Medulla oblongata (tissue), 1 donor: Measurements from ENCODE around the gene BCAS3.

Source experiments
- DNase-seq: peaks from one replicate; pipeline ENCODE4 v3.0.0-alpha.2; 2015; ENCODE audit errors: extremely low spot score

The BCAS3 gene

DNA sequence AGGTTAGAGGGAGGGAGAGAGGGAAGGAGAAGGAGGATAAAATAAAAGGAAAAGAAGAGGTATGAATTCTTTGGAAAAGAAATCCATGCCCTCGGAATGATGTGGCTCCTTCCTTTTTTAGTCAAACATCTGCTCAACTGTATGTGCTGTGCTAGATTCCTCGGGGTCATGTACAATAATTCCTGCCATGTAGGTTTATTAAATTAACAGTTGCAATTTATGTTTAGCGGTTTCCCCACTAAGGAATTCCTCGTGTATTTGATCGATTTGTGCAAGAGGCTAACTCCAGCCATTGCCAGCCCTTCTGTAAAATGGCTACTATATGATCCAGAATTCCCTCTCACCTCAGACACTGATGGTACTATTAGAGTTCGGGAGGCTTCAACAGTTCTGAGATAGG lies 639.0 kb downstream of the BCAS3 start:
- DNase-seq = no peak

DNA sequence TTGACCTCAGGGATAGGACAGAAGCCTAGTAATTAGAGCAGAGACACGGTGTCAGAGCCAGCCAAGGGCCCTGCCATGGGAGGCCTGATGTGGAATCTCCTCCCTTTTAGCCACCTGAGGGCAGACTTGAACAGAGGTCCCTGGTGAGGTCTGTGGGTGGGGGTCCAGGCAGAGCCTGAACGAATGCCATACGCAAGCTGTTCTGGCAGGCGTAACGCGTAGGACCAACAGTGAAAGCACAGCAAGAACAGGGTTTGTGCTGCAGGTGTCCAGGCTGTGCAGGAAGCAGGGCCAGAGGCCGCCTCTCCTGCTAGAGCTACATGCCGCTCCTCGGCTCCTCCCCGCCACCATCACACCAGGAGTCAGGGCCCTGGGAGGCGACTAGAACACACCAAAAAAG lies 640.1 kb downstream of the BCAS3 start:
- DNase-seq = no peak

DNA sequence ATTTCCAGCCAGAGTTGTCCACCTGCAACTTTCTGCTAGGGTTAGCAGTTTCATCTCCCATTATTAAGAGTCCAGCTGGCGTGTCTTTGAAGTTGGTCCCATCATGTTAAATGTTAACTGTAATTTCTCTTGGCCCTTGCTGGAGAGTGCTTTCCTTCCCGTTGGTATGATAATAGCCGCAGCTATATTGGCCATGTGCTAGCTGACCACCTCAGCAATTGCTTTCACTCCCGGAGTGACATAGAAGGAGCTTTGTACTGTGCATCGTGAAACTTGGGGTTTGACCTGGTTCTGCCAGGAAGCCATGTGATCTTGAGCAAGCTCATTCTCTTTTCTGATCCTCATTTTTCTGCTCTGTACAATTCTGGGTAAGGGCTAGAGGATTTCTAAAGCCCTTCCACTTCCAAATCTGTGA lies 641.0 kb downstream of the BCAS3 start:
- DNase-seq = peak; percentile 48

DNA sequence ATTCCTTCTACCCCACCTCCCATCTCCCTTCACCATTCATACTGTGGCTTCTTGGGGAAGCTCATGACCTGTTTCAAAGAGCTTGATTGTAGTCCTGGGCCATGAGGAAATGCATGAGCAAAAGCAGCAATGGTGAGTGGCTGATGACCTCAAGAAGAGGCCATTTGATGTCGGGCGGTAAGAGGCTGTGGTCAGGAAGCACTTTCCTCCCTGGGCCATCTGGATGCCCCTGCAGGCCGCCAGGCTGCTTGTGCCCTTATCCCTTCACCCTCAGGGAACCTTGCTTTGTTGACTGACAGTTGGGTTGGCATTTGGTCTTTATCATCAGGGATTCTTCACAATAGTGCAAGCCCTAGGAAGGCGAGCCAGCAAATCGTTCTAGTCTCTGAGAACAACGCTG lies 643.7 kb downstream of the BCAS3 start:
- DNase-seq = no peak

DNA sequence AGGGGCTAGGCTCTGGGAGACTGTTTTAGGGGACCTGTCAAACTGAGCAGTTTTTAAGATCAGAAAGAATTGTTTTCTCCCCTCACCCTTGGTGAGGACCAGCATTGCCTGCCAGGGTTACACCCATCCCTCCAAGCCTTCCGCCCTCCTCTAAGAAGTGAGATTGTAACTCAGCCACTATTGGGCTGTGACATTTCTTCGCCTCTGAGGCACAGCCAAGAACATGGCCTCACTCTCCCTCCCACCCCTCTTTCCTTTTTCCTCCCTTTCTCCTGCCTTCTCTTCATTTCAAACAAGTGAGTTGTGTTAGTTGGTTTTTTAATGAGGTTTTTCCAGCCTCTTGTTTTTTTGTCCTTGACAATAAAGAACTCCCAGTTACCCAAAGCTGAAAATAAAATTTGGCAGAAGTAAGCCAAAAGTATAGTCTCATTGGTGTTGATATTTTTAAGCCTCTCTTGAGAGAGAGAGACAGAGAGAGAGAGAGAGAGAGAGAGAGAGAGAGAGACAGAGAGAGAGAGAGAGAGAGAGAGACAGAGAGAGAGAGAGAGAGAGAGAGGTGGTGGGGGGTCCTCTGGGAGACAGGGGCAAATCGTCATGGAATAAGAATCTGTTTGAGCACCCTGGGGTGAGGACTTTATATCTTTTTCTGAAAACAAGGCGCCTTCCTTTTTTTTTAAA lies 644.8 kb downstream of the BCAS3 start:
- DNase-seq = no peak

DNA sequence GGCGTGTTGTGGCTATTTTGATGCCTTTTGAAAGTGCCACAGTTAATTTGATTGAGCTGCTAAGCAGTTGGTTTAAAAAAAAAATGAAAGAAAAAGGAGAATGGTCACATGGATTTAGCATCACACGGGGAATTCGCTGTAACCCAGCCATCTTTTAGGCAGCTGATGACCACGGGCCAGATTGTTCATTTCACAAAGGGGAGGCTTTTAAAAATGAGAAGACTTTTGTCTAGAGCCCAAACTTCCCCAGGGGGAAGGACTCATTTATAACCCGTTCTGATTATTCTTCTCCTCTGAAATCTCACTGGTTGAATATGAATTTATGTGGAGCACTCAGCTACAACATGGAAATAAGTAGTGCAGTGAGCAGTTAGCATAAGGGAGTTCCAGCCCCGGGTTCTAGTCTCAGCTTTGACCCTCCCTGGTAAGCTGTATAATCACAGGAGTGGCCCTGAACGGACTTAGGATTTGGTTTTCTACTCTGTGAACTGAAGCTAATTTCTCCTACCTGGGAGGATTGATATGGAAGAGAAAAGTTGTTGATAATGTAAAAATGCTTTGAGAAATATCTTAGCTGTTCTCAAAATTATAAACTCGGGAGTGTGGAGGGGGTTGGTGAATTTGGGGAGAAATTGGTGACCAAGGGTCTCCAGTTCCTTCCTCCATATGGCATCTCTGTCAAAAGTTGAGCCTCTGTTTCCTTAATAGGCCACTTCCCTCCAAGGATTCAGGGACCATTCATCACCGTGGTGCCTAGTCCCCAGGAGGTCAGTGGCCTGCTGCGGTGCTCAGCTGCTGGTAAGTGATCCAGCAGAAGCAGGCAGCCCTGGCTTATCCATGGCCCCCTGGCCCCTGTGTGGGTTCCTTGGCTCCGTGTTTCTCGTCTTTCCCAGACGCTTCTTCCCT lies 645.6 kb downstream of the BCAS3 start:
- peak; percentile 57 for DNase-seq

DNA sequence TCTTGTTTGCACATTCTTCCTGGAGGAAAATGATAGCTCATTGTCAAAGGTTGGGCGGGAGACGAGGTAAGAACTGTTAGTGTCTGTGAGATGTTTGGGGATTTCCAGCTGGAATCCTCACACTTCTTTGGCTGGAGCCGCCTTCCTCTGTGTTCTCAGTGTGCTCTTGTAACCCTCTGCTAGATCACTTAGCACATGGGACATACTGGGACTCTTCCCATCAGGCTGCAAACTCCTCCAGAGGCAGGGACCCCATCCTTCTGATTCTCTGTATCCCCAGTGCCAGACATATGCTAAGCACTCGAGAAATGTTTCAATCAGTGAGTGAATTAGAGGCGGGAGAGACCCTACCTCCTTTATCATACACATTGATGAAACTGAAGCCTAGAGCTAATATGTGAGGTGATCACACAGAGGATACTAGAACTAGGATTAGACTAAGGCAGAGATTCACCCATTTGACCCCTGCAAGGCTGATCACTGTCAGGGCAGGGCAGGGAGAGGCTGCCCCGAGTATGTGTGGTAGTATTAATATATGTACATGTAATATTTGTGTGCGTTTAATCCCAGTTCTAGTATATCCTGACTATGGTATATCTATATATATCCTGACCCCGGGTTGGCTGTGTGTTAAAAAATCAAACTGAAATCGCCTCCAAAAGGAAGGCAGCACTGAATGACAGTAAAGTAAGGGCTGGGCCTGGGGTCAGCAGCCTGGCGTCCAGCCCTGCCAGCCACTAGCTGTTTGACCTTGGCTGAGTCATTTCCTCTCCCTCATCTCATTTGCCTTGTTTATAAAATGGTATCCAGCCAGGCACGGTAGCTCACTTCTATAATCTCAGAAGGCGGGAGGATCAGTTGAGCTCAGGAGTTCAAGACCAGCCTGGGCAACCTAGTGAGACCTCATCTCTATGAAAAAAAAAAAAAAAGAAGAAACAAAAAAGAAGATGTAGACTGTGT lies 646.5 kb downstream of the BCAS3 start:
- DNase-seq = no peak

DNA sequence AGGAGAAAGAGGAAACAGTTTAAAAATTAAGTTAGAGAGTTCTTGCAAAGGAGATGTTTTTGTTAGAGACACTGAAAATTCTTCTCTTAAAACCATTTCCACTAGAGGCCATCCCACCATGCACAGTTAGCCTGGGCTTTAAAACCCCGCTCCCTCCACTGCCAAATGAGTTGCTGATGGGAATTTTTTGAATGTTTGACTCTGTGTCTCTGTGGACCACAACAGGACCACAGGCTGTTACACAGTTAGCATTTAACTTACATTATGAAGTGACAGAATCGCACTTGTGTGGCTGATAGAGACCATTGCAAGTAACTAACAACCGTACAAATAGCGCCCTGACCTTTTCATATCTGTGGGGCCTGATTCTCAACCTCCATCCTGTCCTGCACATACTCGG lies 647.3 kb downstream of the BCAS3 start:
- DNase-seq = no peak

DNA sequence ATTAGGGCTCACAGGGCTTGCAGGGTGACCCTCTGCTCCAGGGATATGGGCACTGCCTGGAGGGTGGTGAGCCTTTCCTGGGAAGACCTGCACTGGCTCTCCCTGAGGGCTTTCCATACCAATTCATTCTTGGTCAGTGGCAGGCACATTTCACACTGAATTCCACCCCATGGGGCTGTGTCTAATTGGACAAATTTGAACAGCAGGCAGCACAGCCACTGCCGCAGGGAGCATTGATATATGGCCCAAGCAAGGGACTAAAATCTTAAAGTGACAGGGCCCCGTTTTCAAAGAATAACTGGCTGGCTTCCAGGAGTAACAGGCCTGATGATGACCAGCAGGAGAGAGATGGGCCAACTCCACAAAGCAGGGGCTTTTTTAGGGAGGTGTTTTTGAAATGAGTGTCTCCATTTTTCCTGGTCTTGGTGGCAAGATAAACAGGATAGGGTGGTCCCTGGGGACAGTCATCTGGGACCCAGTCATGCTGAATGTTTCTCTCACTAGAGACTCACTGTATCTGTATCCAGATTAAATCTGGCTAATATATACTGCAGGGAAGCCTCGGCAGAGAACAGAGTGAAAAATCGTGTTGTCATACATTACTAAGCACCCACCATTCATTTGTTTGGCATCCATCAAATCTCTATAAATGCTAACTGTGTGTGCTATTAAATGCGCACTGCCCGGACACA lies 647.9 kb downstream of the BCAS3 start:
- no peak for DNase-seq

DNA sequence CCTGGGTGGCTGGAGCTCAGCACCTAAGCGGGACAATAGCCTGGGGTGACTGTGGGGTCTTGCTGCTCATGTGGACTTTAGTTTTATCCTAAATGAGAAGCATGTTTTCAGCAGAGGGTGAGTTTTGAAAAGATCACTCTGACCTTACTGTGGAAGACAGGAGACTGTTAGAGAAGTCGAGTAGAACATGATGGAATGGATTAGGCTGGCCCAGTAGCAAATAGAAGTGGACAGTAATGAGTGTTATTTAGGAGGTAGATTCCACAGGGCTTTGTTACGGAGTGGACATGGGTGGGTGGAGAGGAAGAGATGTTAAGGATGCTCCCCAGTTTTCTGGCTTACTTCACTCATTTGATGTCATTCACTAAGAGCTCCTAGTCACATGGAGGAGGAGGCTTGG lies 648.7 kb downstream of the BCAS3 start:
- DNase-seq = no peak

DNA sequence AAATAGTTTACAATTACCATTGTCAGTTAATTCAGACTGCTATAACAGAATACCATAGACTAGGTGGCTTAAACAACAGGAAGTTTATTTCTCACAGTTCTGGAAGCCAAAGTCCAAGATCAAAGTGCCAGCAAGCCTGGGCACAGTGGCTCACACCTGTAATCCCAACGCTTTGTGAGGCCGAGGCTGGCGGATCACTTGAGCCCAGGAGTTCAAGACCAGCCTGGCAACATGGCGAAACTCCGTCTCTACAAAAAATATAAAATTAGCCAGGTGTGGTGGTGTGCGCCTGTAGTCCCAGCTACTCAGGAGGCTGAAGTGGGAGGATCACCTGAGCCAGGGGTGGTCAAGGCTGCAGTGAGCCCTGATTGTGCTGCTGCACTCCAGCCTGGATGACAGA lies 650.7 kb downstream of the BCAS3 start:
- DNase-seq = no peak

DNA sequence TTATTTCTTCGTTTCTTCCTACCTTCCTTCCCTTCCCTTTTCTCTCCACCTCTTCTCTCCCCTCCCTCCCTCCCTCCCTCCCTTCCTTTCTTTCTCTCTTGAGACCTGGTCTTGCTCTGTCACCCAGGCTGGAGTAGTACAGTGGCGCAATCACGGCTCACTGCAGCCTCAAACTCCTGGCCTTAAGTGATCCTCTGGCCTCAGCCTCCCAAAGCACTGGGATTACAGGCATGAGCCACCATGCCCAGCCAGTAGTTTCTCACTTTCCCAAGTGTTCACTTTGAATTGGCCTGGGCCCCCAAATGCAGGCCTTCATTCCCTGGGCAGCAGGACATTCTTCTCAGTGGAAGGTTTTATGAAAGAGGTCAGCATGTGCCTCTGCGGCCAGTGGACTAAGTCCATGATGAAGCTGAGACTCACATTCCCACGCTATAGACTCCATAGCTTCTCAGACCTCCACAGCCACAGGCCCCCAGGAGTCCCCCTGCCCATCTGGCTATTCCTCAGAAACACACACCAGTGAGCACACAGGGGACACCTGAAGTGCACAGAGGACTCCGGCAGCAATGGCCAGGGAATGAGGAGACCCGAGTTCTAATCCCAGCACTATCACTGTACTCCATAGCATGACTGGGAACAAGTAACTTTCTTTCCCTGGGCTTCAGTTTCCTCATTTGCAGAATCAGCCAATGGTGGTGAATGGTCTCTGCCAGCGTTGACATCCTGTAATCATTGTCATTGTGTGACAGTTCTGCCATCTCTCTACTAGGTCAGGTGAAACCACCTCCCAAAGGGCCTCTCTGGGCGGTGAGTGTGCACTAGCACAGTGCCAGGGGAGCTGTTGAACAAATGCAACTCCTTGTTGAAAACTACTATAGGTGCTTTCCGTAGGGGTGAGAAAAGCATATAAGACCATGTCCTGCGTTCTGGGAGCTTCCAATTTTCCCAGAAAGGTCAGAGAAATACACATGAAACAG lies 652.8 kb downstream of the BCAS3 start:
- no peak for DNase-seq

DNA sequence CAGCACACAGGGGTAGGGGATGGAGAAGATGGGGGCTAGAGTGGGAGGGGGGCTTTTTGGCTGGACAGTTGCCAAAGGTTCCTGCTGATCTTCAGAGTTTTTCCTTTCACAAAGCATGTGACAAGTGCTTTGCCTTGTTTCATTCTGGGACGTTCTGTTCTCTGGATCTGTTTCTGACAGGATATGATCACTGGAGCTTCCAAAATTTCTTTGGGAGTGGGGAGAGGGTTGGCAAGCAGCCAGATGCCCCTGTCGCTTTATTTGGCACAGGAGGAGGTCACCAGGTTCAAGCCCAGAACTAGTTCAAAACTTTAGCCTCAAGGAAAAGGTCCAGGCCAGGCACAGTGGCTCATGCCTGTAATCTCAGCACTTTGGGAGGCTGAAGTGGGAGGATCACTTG lies 653.5 kb downstream of the BCAS3 start:
- DNase-seq = no peak

DNA sequence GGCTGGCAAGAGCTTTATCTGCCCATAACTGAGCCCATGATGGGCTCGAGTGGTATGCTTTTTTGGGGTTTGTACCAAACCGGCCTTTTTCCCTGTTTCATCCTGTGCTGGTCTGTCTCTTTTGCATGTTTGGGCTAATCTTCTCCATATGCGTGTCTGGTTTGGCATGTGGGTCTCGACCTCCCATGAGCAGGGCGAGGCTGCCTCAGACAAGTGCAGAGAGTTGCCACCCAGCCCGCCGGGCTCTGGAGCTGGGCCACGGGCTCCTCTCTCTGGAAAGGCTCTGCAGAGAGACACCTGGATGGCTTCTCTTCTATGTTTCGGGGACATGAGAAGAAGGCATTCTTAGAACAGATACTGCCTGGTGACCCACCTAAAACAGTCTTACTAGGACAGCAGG lies 654.2 kb downstream of the BCAS3 start:
- no peak for DNase-seq

DNA sequence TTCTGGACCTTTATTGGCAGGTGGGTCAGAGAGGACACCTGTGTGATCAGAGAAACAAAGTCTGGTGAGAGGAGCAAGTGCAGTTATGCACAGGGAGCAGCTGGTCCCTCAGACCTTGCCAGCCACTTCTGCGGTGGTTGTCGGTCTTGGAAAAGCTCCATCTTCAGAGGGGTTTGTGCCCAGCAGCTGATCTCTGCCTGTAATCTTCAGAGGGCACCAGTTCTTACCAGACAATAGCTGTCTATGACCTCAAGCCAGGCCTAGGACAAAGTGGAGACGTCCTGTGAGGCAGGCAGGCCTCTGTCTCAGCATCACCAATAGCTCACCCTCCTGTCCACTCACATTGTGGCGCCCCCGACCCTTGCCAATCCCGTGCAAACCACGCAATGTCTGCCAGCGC lies 655.5 kb downstream of the BCAS3 start:
- DNase-seq = no peak

DNA sequence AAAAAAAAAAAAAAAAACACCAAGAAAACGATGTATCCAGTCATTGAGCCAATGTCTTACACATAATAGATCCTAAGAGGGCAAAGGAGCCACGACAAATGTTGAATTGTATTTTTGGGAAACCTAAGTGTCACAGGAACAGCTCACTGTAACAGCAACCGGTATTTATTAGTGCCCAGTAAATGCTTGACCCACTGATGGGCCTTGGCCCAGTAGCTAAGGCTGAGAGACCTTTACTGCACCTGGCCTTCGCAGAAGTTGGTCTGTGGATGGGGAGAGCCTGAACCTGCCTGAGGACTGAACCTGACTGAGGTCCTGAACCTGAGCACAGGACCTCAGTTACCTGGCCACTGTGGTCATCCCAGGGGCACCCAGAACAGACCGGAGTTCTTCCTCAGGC lies 657.0 kb downstream of the BCAS3 start:
- no peak for DNase-seq

DNA sequence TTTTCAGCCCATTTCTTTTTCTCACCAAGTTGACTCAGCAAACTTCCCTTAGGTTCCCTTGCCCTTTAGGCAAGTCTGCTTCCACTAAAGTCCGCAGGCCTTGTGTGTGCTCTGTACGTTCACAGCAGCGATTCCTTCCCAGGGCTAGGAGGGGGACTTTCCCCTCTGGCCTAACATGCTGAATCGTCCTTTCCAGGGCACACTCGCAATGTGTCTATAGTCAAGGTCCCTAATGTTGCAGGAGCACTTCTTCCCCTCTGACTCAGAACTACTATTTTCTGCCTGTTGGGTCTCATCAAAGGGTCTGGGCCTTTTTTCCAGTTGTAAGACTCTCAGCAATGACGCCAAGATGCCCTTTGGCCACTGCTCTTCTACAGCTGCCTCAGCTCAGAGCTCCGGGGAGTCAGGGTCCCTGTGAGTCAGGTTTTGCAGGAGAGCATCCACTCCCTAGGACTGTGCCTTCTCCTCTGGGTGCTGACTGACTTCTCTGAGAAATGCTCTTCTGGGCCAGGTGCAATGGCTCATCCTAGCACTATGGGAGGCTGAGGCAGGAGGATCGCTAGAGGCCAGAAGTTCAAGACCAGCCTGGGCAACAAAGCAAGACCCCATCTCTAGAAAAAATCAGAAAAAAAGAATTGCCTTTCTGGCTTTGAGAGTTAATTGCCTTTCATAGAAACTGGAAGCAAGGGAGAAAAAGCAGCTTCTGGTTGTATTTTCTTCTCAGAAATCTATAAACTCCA lies 657.6 kb downstream of the BCAS3 start:
- no peak for DNase-seq

DNA sequence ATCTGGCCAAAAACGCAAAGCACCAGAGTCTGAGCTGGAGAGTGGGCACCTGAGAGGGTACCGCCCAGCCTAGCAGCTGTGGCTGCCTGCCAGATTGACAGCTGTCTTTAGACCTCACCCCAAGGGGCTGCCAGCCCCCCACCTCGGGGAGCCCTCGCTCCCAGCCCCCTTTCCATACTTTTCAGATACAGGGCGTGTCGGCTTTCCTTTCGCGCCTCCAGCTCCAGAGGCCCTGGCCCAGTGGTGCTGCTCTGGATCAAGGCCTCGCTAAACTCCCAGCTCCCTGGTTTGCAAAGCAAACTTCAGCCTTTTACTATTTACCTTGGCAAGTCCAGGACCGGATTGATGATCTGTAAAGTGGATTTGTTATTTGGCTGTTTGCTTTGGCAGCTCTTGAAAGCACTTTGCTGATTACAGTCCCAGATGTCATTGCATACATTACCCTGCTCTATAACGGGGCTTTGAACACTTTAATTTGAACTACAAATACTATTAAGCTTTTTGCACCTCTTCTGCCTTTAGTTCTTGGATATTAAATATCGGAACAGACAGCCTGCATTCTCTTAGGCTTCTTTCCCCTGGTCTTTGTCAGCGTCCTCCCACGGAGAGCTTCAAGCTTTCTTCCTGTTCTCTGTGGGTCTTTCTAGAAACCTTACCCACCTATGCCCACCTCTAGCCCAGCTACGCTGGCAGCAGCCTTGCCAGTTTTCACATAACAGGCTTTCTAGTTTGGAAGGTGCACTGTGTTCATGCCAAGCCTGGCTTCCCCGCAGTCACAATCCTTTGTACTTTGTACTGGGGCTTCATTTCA lies 658.4 kb downstream of the BCAS3 start:
- DNase-seq = no peak

DNA sequence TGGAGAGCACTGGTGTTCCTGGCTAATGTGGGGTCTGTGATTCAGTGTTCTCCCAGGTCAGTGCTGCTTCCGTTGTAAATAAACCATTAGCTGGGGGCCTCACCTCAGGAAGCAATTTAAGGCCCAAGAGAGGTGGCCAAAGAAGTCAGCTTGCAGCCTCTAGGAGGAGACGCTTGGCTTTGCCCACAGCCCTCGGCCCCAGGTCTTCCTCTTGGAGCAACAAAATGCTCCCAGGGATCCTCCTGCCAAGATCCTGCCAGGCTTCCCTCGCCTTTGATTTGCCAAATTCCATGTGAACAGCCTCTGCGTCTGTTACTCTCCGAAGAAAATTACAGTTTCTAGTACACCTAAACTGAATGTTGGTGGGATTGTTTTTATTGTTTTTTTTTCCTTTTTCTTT lies 659.6 kb downstream of the BCAS3 start:
- peak; percentile 53 for DNase-seq
